ENCODE measurements around the gene EPDR1.
"Not testable (repeated sequence)": the region's sequence is repeated elsewhere in the genome, so short reads cannot be mapped to it uniquely, and the experiment has no call there.

Gene EPDR1

GRCh38 chr7:37947941-37948210 is 27.4 kb downstream of the EPDR1 start:
- H3K4me1 ChIP-seq (ENCODE audit: control insufficient read depth, insufficient read depth, low read length, poor library complexity, severe bottlenecking): no peaks in the 10 kb centered on the region
- no peaks in the 10 kb centered on the region for H3K27me3 ChIP-seq (replicated peaks; ENCODE audit: control insufficient read depth, insufficient read depth, low read length, poor library complexity, severe bottlenecking)
- H3K27ac ChIP-seq (ENCODE audit: insufficient read depth, low read length, poor library complexity, severe bottlenecking): no peak overlapping the region
- no peak for DNase-seq
- no peak overlapping the region for H3K4me3 ChIP-seq (ENCODE audit: insufficient read depth, low read depth, low read length, poor library complexity, severe bottlenecking)
- H3K9me3 ChIP-seq (ENCODE audit: control insufficient read depth, low read length): no peaks in the 10 kb centered on the region
- H3K36me3 ChIP-seq (ENCODE audit: control insufficient read depth, insufficient read depth, low read length): no peaks in the 10 kb centered on the region

- DNase-seq: no peak
- Histone ChIP-seq H3K9me3 (ENCODE audit: control insufficient read depth, low read length) (no peaks in the 10 kb centered on the region), H3K4me1 (ENCODE audit: control insufficient read depth, insufficient read depth, low read length, poor library complexity, severe bottlenecking) (no peaks in the 10 kb centered on the region), H3K4me3 (ENCODE audit: insufficient read depth, low read depth, low read length, poor library complexity, severe bottlenecking) (no peak overlapping the region), H3K36me3 (ENCODE audit: control insufficient read depth, insufficient read depth, low read length) (no peaks in the 10 kb centered on the region), H3K27me3 (replicated peaks; ENCODE audit: control insufficient read depth, insufficient read depth, low read length, poor library complexity, severe bottlenecking) (no peaks in the 10 kb centered on the region), H3K27ac (ENCODE audit: insufficient read depth, low read length, poor library complexity, severe bottlenecking) (no peak overlapping the region)
Measured at GRCh38 chr7:37952240-37952639, 31.8 kb downstream of the EPDR1 start.

GRCh38 chr7:37954217-37954616 is 33.8 kb downstream of the EPDR1 start:
- DNase-seq; H3K27ac ChIP-seq (ENCODE audit: insufficient read depth, low read length, poor library complexity, severe bottlenecking); H3K27me3 ChIP-seq (replicated peaks; ENCODE audit: control insufficient read depth, insufficient read depth, low read length, poor library complexity, severe bottlenecking); H3K9me3 ChIP-seq (ENCODE audit: control insufficient read depth, low read length); H3K4me1 ChIP-seq (ENCODE audit: control insufficient read depth, insufficient read depth, low read length, poor library complexity, severe bottlenecking); H3K4me3 ChIP-seq (ENCODE audit: insufficient read depth, low read depth, low read length, poor library complexity, severe bottlenecking); H3K36me3 ChIP-seq (ENCODE audit: control insufficient read depth, insufficient read depth, low read length): not testable (repeated sequence)

- Histone ChIP-seq H3K36me3 (ENCODE audit: control insufficient read depth, insufficient read depth, low read length) (no peaks in the 10 kb centered on the region), H3K9me3 (ENCODE audit: control insufficient read depth, low read length) (no peaks in the 10 kb centered on the region), H3K27me3 (replicated peaks; ENCODE audit: control insufficient read depth, insufficient read depth, low read length, poor library complexity, severe bottlenecking) (no peaks in the 10 kb centered on the region), H3K4me3 (ENCODE audit: insufficient read depth, low read depth, low read length, poor library complexity, severe bottlenecking) (no peak overlapping the region), H3K27ac (ENCODE audit: insufficient read depth, low read length, poor library complexity, severe bottlenecking) (no peak overlapping the region), H3K4me1 (ENCODE audit: control insufficient read depth, insufficient read depth, low read length, poor library complexity, severe bottlenecking) (no peaks in the 10 kb centered on the region)
- no peak for DNase-seq
Measured at GRCh38 chr7:37956791-37957190, 36.4 kb downstream of the EPDR1 start.

GRCh38 chr7:37957221-37957970 is 37.0 kb downstream of the EPDR1 start:
- Histone ChIP-seq H3K27me3 (replicated peaks; ENCODE audit: control insufficient read depth, insufficient read depth, low read length, poor library complexity, severe bottlenecking) (no peaks in the 10 kb centered on the region), H3K9me3 (ENCODE audit: control insufficient read depth, low read length) (no peaks in the 10 kb centered on the region), H3K36me3 (ENCODE audit: control insufficient read depth, insufficient read depth, low read length) (no peaks in the 10 kb centered on the region), H3K27ac (ENCODE audit: insufficient read depth, low read length, poor library complexity, severe bottlenecking) (no peak overlapping the region), H3K4me3 (ENCODE audit: insufficient read depth, low read depth, low read length, poor library complexity, severe bottlenecking) (no peak overlapping the region), H3K4me1 (ENCODE audit: control insufficient read depth, insufficient read depth, low read length, poor library complexity, severe bottlenecking) (no peaks in the 10 kb centered on the region)
- no peak for DNase-seq

- H3K4me1 ChIP-seq (ENCODE audit: control insufficient read depth, insufficient read depth, low read length, poor library complexity, severe bottlenecking): no peaks in the 10 kb centered on the region
- H3K27me3 ChIP-seq (replicated peaks; ENCODE audit: control insufficient read depth, insufficient read depth, low read length, poor library complexity, severe bottlenecking): no peaks in the 10 kb centered on the region
- no peaks in the 10 kb centered on the region for H3K36me3 ChIP-seq (ENCODE audit: control insufficient read depth, insufficient read depth, low read length)
- no peak for DNase-seq
- H3K4me3 ChIP-seq (ENCODE audit: insufficient read depth, low read depth, low read length, poor library complexity, severe bottlenecking): no peak overlapping the region
- no peak overlapping the region for H3K27ac ChIP-seq (ENCODE audit: insufficient read depth, low read length, poor library complexity, severe bottlenecking)
- H3K9me3 ChIP-seq (ENCODE audit: control insufficient read depth, low read length): no peaks in the 10 kb centered on the region
Measured at GRCh38 chr7:37960483-37960882, 40.0 kb downstream of the EPDR1 start.

GRCh38 chr7:37961251-37961650 is 40.8 kb downstream of the EPDR1 start:
- Histone ChIP-seq H3K27me3 (replicated peaks; ENCODE audit: control insufficient read depth, insufficient read depth, low read length, poor library complexity, severe bottlenecking) (no peaks in the 10 kb centered on the region), H3K4me3 (ENCODE audit: insufficient read depth, low read depth, low read length, poor library complexity, severe bottlenecking) (no peak overlapping the region), H3K9me3 (ENCODE audit: control insufficient read depth, low read length) (no peaks in the 10 kb centered on the region), H3K27ac (ENCODE audit: insufficient read depth, low read length, poor library complexity, severe bottlenecking) (no peak overlapping the region), H3K4me1 (ENCODE audit: control insufficient read depth, insufficient read depth, low read length, poor library complexity, severe bottlenecking) (no peaks in the 10 kb centered on the region), H3K36me3 (ENCODE audit: control insufficient read depth, insufficient read depth, low read length) (no peaks in the 10 kb centered on the region)
- DNase-seq: no peak

GRCh38 chr7:37964196-37964595 is 43.8 kb downstream of the EPDR1 start:
- H3K9me3 ChIP-seq (ENCODE audit: control insufficient read depth, low read length): no peaks in the 10 kb centered on the region
- H3K27ac ChIP-seq (ENCODE audit: insufficient read depth, low read length, poor library complexity, severe bottlenecking): no peak overlapping the region
- no peak for DNase-seq
- H3K27me3 ChIP-seq (replicated peaks; ENCODE audit: control insufficient read depth, insufficient read depth, low read length, poor library complexity, severe bottlenecking): no peaks in the 10 kb centered on the region
- H3K36me3 ChIP-seq (ENCODE audit: control insufficient read depth, insufficient read depth, low read length): no peaks in the 10 kb centered on the region
- no peaks in the 10 kb centered on the region for H3K4me1 ChIP-seq (ENCODE audit: control insufficient read depth, insufficient read depth, low read length, poor library complexity, severe bottlenecking)
- no peak overlapping the region for H3K4me3 ChIP-seq (ENCODE audit: insufficient read depth, low read depth, low read length, poor library complexity, severe bottlenecking)

- H3K27ac ChIP-seq (ENCODE audit: insufficient read depth, low read length, poor library complexity, severe bottlenecking): no peak overlapping the region
Measured at GRCh38 chr7:37970211-37970610, 49.8 kb downstream of the EPDR1 start.

GRCh38 chr7:37971491-37971890 is 51.1 kb downstream of the EPDR1 start:
- no peak overlapping the region for H3K4me3 ChIP-seq (ENCODE audit: insufficient read depth, low read depth, low read length, poor library complexity, severe bottlenecking)

More at GRCh38 chr7:37970211-37970610, 49.8 kb downstream of the EPDR1 start:
- H3K36me3 ChIP-seq (ENCODE audit: control insufficient read depth, insufficient read depth, low read length): no peaks in the 10 kb centered on the region
- no peaks in the 10 kb centered on the region for H3K9me3 ChIP-seq (ENCODE audit: control insufficient read depth, low read length)
- no peaks in the 10 kb centered on the region for H3K27me3 ChIP-seq (replicated peaks; ENCODE audit: control insufficient read depth, insufficient read depth, low read length, poor library complexity, severe bottlenecking)
- H3K4me1 ChIP-seq (ENCODE audit: control insufficient read depth, insufficient read depth, low read length, poor library complexity, severe bottlenecking): no peaks in the 10 kb centered on the region
- no peak overlapping the region for H3K4me3 ChIP-seq (ENCODE audit: insufficient read depth, low read depth, low read length, poor library complexity, severe bottlenecking)
- no peak for DNase-seq

More at GRCh38 chr7:37971491-37971890, 51.1 kb downstream of the EPDR1 start:
- DNase-seq: no peak
- Histone ChIP-seq H3K9me3 (ENCODE audit: control insufficient read depth, low read length) (no peaks in the 10 kb centered on the region), H3K27ac (ENCODE audit: insufficient read depth, low read length, poor library complexity, severe bottlenecking) (no peak overlapping the region), H3K27me3 (replicated peaks; ENCODE audit: control insufficient read depth, insufficient read depth, low read length, poor library complexity, severe bottlenecking) (no peaks in the 10 kb centered on the region), H3K36me3 (ENCODE audit: control insufficient read depth, insufficient read depth, low read length) (no peaks in the 10 kb centered on the region), H3K4me1 (ENCODE audit: control insufficient read depth, insufficient read depth, low read length, poor library complexity, severe bottlenecking) (no peaks in the 10 kb centered on the region)

Measured in effector memory CD4-positive, alpha-beta T cell (primary cell).